ENCODE results near the gene HID1.
"Not testable (repeated sequence)": the region's sequence is repeated elsewhere in the genome, so short reads cannot be mapped to it uniquely, and the experiment has no call there.

HID1 gene

DNA sequence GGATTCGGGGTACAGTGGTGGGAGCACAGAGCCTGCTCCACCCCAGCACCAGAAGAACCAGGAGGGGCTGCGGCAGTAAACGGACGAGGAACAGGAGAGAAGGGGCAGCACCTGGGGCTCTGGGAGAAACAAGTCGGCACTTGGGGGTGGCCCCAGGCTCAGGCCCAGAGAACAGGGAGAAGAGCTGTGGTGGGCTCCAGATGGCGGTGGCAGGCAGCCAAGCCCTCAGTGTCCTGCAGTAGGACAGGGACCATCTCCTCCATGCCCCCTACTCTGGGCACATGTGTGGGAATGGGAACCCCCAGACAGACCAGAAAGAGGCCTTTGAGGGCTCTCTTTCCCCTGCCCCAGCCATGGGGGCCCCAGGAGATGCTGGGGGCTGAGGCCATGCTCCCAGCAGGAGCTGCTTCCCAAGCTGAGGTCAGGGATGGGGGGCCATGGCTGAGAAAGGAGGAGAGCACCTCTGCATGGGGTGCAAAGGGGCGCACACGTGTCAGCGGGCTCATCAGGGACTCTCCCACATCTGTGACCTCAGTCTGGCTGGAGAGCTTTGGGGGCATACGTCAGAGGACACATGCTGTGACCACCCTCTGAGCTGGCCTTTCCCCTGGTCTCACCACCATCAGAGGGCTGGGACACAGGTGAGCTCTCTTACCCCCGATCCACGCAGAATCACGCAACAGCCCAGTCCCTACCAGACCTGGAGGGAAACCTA is 56.3 kb downstream of the HID1 start:
- TF ChIP-seq, protein P1, sequence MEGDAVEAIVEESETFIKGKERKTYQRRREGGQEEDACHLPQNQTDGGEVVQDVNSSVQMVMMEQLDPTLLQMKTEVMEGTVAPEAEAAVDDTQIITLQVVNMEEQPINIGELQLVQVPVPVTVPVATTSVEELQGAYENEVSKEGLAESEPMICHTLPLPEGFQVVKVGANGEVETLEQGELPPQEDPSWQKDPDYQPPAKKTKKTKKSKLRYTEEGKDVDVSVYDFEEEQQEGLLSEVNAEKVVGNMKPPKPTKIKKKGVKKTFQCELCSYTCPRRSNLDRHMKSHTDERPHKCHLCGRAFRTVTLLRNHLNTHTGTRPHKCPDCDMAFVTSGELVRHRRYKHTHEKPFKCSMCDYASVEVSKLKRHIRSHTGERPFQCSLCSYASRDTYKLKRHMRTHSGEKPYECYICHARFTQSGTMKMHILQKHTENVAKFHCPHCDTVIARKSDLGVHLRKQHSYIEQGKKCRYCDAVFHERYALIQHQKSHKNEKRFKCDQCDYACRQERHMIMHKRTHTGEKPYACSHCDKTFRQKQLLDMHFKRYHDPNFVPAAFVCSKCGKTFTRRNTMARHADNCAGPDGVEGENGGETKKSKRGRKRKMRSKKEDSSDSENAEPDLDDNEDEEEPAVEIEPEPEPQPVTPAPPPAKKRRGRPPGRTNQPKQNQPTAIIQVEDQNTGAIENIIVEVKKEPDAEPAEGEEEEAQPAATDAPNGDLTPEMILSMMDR (IDR thresholded peaks at IDR 0.05; ENCODE audit: borderline replicate concordance, insufficient read depth, low read depth, low read length) = no peak
- H3K4me3 ChIP-seq (ENCODE audit: low read depth, low read length) = no peak overlapping the region

DNA sequence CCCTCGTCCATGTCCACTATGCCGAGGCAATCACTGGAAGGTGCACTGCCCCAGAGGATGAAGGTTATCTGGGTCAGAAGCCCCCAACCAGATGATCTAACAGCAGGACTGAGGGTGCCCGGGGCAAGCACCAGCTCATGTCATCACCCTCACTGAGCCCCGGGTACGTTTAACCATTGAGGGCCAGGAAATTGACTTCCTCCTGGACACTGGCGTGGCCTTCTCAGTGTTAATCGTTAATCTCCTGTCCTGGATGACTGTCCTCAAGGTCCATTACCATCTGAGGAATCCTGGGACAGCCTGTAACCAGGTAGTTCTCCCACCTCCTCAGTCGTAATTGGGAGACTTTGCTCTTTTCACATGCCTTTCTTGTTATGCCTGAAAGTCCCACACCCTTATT is 61.1 kb downstream of the HID1 start:
- H3K4me3 ChIP-seq (ENCODE audit: low read depth, low read length) = not testable (repeated sequence)

DNA sequence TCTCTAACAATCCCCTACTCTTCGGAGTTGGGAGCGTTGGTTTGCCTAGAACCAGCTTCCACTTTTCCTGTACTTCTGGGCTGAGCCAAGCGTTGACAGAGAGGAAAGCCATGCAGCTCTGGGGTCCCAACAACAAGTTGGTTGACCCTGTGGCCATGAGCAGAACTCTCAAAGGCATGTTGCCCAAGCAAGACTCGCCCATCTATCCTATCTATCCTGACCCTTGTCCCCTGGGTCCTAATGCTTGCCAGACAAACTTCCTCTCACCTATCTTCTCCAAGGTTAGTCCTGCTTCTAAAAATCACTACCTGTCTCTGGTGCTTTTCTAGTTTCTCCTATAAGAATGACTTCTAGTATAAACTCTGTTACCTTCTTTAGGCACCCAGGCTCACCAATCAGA is 63.5 kb downstream of the HID1 start:
- not testable (repeated sequence) for H3K4me3 ChIP-seq (ENCODE audit: low read depth, low read length)

DNA sequence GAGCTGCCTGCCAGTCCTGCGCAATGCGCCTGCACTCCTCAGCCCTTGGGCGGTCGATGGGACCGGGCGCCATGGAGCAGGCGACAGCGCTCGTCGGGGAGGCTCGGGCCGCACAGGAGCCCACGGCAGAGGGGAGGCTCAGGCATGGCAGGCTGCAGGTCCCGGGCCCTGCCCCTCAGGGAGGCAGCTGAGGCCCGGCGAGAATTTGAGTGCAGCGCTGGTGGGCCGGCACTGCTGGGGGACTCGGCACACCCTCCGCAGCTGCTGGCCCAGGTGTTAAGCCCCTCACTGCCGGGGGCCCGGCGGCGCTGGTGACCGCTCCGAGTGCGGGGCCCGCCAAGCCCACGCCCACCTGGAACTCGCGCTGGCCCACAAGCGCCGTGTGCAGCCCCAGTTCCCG is 65.5 kb downstream of the HID1 start:
- no peak overlapping the region for H3K4me3 ChIP-seq (ENCODE audit: low read depth, low read length)
- TF ChIP-seq, protein P1 (IDR thresholded peaks at IDR 0.05; ENCODE audit: borderline replicate concordance, insufficient read depth, low read depth, low read length) = no peak

DNA sequence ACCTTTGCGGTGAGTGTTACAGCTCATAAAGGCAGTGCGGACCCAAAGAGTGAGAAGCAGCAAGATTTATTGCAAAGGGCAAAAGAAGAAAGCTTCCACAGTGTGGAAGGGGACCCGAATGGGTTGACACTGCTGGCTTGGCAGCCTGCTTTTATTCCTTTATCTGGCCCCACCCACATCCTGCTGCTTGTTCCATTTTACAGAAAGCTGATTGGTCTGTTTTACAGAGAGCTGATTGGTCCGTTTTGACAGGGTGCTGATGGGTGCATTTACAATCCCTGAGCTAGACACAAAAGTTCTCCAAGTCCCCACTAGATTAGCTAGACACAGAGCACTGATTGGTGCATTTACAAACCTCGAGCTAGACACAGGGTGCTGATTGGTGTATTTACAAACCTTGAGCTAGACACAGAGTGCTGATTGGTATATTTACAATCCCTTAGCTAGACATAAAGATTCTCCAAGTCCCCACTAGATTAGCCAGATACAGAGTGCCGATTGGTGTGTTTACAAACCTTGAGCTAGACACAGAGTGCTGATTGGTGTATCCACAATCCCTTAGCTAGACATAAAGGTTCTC is 66.3 kb downstream of the HID1 start:
- not testable (repeated sequence) for H3K4me3 ChIP-seq (ENCODE audit: low read depth, low read length)

DNA sequence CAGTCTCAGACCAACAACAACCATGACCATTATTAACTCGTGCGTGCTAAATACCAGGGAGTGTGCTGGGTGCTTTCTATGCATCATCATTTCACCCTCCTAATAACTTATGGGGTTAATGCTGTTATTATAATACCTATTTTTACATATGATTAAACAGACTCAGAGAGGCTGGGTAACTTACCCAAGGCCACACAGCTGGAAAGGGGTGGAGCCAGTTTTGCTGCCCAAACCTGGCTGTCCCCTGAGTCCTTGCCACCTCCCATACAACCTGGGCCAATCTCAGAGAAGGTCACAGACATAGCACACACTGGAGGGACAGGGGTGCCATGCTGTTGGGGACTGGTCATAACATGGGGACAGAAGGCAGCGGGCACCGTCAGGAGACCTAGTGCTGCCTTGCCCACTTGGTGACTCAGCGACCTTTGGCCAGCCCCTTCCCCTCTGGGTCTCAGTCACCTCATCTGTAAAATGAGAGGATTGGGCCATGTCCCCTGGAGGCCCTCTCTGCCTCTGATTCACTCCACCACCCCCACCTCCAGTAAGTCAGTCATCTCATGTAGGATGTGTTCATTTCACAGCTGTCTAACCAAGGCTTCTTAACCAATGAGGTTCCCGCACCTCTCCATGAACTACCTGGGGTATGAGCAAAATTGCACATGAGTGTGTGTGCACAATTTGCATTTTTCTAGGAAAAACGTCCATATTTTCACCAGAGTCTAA is 67.7 kb downstream of the HID1 start:
- TF ChIP-seq, protein P1 (IDR thresholded peaks at IDR 0.05; ENCODE audit: borderline replicate concordance, insufficient read depth, low read depth, low read length) = no peak
- H3K4me3 ChIP-seq (ENCODE audit: low read depth, low read length) = no peak overlapping the region

DNA sequence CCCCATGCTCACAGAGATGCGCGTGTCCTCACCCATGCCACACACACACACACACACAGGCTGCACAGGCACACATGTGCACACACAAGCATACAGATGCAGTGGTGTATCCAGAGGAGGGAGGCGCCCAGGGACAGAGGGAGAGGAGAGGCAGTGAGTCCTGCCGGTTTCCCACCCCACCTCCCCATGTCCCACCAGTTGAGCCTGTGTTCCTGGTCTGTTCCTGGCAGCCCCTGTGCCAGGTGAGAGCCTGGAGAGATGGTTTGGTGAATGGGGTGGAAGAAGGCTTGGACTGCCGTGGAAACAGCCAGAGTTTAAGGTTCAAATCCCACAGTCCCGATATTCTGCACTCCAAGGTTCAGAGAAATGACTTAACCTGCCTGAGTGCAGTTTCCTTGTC is 68.9 kb downstream of the HID1 start:
- no peak overlapping the region for H3K4me3 ChIP-seq (ENCODE audit: low read depth, low read length)
- TF ChIP-seq, protein P1 (IDR thresholded peaks at IDR 0.05; ENCODE audit: borderline replicate concordance, insufficient read depth, low read depth, low read length) = no peak

DNA sequence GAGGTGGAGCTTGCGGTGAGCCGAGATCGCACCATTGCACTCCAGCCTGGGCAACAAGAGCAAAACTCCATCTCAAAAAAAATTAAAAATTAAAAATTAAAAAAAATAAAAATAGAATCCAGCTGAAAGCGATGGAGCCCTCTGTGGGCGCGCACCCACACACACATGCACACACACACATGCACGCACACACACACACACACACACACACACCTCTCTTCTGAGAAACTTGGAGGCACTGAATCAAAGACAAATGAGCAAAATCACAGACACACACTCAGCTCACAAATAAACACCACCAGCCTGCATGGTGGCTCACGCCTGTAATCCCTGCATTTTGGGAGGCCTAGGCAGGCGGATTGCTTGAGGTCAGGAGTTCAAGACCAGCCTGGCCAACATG is 69.5 kb downstream of the HID1 start:
- TF ChIP-seq, protein P1 (IDR thresholded peaks at IDR 0.05; ENCODE audit: borderline replicate concordance, insufficient read depth, low read depth, low read length) = no peak
- H3K4me3 ChIP-seq (ENCODE audit: low read depth, low read length) = no peak overlapping the region

All from GM12875 (cell line).